GM18873 (cell line): ENCODE measurements around the gene KRTAP10-10.
"Not testable (repeated sequence)": the region's sequence is repeated elsewhere in the genome, so short reads cannot be mapped to it uniquely, and the experiment has no call there.

Source experiments
- ATAC-seq: cut with Tn5 transposase; IDR thresholded peaks from one replicate; pipeline ENCODE4 v1.9.1; 2021; ENCODE audit warnings: mild to moderate bottlenecking, moderate library complexity, moderate number of reproducible peaks; ENCODE audit not compliant: unreplicated experiment, low FRiP score

The KRTAP10-10 gene

GRCh38 chr21:44648557-44649311 is 11.6 kb downstream of the KRTAP10-10 start:
- ATAC-seq, result no peak

- ATAC-seq, result no peak
Measured at GRCh38 chr21:44649521-44650100, 12.5 kb downstream of the KRTAP10-10 start.

GRCh38 chr21:44650265-44650972 is 13.3 kb downstream of the KRTAP10-10 start:
- ATAC-seq, result no peak

GRCh38 chr21:44650973-44651675 is 14.0 kb downstream of the KRTAP10-10 start:
- no peak for ATAC-seq

GRCh38 chr21:44653123-44653522 is 16.0 kb downstream of the KRTAP10-10 start:
- no peak for ATAC-seq

- no peak for ATAC-seq
Measured at GRCh38 chr21:44653656-44654575, 16.8 kb downstream of the KRTAP10-10 start.

GRCh38 chr21:44654576-44655175 is 17.5 kb downstream of the KRTAP10-10 start, which contains the start of gene KRTAP12-4:
TSS of gene KRTAP12-4 (minus strand) at chr21:44654659. CDS start at chr21:44654614, 45 bp downstream.
- no peak for ATAC-seq

- no peak for ATAC-seq
Measured at GRCh38 chr21:44656868-44657267, 19.7 kb downstream of the KRTAP10-10 start.

GRCh38 chr21:44657635-44658540 is 20.7 kb downstream of the KRTAP10-10 start, which contains the start of gene KRTAP12-3:
TSS of gene KRTAP12-3 (plus strand) at chr21:44657932. CDS start at chr21:44657980, 48 bp downstream.
- no peak for ATAC-seq

- no peak for ATAC-seq
Measured at GRCh38 chr21:44658541-44658910, 21.4 kb downstream of the KRTAP10-10 start.

- ATAC-seq, result no peak
Measured at GRCh38 chr21:44658913-44659595, 21.9 kb downstream of the KRTAP10-10 start.

- ATAC-seq, result not testable (repeated sequence)
Measured at GRCh38 chr21:44661567-44661966, 24.4 kb downstream of the KRTAP10-10 start.

- no peak for ATAC-seq
Measured at GRCh38 chr21:44664691-44665090, 27.5 kb downstream of the KRTAP10-10 start.

GRCh38 chr21:44666401-44667320 is 29.5 kb downstream of the KRTAP10-10 start, which contains the start of gene KRTAP12-2:
TSS of gene KRTAP12-2 (minus strand) at chr21:44666927. CDS start at chr21:44666886, 41 bp downstream.
- ATAC-seq, result no peak

- ATAC-seq, result no peak
Measured at GRCh38 chr21:44667612-44668011, 30.5 kb downstream of the KRTAP10-10 start.

- no peak for ATAC-seq
Measured at GRCh38 chr21:44670642-44671432, 33.7 kb downstream of the KRTAP10-10 start.
